Hippocampal formation (tissue), 2 donors: Measurements from ENCODE around the gene AGTR2.
"Not testable (repeated sequence)": the region's sequence is repeated elsewhere in the genome, so short reads cannot be mapped to it uniquely, and the experiment has no call there.

Experiments used
- DNase-seq, 2 donors: peaks; one replicate each; lab custom pipeline; 2025; lab: John Stamatoyannopoulos, UW

Gene AGTR2, protein sequence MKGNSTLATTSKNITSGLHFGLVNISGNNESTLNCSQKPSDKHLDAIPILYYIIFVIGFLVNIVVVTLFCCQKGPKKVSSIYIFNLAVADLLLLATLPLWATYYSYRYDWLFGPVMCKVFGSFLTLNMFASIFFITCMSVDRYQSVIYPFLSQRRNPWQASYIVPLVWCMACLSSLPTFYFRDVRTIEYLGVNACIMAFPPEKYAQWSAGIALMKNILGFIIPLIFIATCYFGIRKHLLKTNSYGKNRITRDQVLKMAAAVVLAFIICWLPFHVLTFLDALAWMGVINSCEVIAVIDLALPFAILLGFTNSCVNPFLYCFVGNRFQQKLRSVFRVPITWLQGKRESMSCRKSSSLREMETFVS

GRCh38 chrX:116170511-116170910 is at the start of gene AGTR2:
TSS of gene AGTR2 (plus strand) at chrX:116170744. CDS start at chrX:116172281, 1,537 bp downstream.
- no peak for DNase-seq

GRCh38 chrX:116135277-116135676 is 35.3 kb upstream of the AGTR2 start:
- no peak for DNase-seq

DNA sequence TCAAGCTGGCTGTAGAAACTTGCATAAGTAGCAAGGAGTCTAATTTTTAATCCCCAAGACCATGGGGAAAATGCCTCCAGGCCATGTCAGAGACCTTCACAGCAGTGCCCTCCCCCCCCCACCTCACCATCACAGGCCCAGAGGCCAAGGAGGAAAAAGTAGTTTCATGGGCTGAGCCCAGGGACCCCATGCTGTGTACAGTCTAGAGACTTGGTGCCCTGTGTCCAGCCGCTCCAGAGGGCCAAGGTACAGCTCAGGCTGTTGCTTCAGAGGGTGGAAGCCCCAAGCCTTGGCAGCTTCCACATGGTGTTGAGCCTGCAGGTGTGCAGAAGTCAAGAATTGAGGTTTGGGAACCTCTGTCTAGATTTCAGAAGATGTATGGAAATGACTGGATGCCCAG is 29.3 kb upstream of the AGTR2 start:
- DNase-seq: not testable (repeated sequence)

DNA sequence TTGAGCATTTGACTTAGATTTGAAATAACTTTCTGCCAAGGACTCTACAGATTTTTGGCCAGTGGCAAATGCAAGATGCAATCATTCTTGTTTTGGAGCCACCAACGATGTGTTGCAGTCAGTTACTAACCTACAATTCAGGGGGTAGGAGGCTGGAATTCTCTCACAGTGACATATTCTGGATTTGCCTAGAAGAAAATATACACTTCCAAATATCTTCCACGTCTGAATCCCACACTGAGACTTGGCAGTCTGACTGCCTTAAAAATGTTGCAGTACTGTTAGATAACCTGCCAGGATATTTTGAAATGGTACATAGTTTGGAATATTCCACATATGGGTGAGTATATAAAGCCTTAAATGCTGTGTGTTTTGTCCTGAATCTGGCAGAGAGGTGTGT is 27.6 kb upstream of the AGTR2 start:
- DNase-seq: no peak

- DNase-seq: no peak
Measured at GRCh38 chrX:116172976-116173375, 2.4 kb downstream of the AGTR2 start.

DNA sequence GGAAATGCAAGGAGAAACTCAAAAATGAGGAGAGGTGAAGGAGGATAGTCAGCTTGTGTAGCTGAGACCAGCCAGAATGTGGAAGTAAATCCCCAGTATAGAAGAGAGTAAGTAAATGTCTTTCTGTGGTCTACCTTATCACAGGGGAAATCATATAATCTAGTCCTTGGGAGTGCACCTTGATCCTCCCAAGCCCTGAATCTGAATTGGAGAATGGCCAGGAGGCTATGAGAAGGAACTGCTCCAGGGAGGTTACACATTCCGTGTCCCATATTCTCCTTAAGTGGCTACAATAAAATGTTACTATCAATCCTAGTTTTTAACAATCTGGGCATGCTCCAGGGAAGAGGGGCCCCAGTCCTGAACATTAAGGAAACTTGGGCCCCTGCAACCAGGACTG is 10.8 kb downstream of the AGTR2 start:
- DNase-seq: no peak

GRCh38 chrX:116185163-116185562 is 14.6 kb downstream of the AGTR2 start:
- DNase-seq: no peak

DNA sequence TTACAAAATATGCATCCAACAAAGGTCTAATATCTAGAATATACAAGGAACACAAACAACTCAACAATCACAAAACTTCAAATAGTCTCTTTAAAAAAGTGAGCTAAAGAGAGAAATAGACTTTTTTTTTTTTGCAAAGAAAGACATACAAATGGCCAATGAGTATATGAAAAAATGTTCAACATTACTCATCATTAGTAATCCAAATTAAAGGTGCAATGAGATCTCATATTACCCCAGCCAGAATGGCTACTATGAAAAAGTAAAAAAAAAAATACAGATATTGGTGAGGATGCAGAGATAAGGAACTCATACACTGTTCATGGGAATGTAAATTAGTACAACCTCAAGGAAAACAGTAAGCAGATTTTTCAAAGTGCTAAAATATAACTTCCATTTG is 24.1 kb downstream of the AGTR2 start:
- no peak for DNase-seq

GRCh38 chrX:116198235-116198634 is 27.7 kb downstream of the AGTR2 start:
- no peak for DNase-seq

GRCh38 chrX:116198810-116199209 is 28.3 kb downstream of the AGTR2 start:
- no peak for DNase-seq

- DNase-seq: peak in 1 of 2 donors; percentile 20
Measured at GRCh38 chrX:116204932-116205331, 34.4 kb downstream of the AGTR2 start.

DNA sequence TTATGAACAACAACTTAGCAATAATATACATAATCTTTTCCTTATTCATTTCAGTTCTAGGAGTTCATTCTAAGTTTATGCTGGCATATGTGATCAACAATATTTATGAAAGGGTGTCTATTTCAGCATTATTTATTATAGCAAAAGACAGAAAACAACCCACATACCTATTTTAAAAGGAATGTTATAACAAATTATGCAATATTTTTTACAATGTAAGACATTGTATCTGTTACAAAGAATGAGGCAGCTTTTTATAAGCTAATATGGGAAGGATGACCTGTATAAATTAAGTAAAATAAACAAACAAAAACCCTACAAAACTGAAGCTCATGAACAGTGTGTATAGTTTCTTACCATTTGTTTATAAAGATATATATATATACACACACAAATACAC is 42.7 kb downstream of the AGTR2 start:
- DNase-seq: no peak

DNA sequence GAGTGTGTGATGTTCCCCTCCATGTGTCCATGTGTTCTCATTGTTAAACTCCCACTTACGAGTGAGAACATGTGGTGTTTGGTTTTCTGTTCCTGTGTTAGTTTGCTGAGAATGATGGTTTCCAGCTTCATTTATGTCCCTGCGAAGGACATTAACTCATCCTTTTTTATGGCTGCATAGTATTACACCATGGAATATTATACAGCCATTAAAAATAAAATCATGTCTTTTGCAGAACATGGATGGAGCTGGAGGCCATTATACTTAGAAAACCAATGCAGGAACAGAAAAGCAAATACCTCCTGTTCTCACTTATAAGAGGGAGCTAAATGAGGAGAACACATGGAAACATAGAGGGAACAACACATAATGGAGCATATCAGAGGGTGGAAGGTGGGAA is 46.5 kb downstream of the AGTR2 start:
- DNase-seq: not testable (repeated sequence)
